K562 (cell line): ENCODE results near the gene CBFA2T3. TPM values are rescaled to one million over a fixed set of nuclear protein-coding genes. Genes with fewer than 3 reads are reported as not detected.

Experiments
- CREB3L1 ChIP-seq: fragments of 450-650 bp; IDR thresholded peaks from 2 replicates; pipeline ENCODE4 v1.6.1; 2014; ENCODE audit warnings: low read depth, mild to moderate bottlenecking, moderate library complexity, borderline replicate concordance
- HNRNPLL ChIP-seq: fragments of 200-400 bp; formaldehyde crosslinking; IDR thresholded peaks from 2 replicates; pipeline ENCODE4 v1.6.1; 2017; ENCODE audit warnings: low read length, low read depth, mild to moderate bottlenecking; ENCODE audit not compliant: poor library complexity, severe bottlenecking
- KDM5B ChIP-seq: fragments of 200-600 bp; sonication (generic); IDR thresholded peaks from 2 replicates; pipeline ENCODE4 v1.6.1; 2012; ENCODE audit warnings: low read depth, mild to moderate bottlenecking, moderate library complexity, low read length, control low read depth, inconsistent platforms; ENCODE audit not compliant: insufficient replicate concordance
- MECOM ChIP-seq: fragments of 250-450 bp; sonication (Bioruptor Pico); IDR thresholded peaks from 2 replicates; pipeline ENCODE4 v1.8.0; 2022; ENCODE audit warnings: inconsistent platforms
- MEIS2 ChIP-seq: fragments of 450-650 bp; IDR thresholded peaks from 2 replicates; pipeline ENCODE4 v1.6.1; 2014; ENCODE audit warnings: mild to moderate bottlenecking; ENCODE audit not compliant: partially characterized antibody
- NFRKB ChIP-seq: fragments of 450-650 bp; IDR thresholded peaks from 2 replicates; pipeline ENCODE4 v1.6.1; 2016; ENCODE audit warnings: low read depth
- PHB2 ChIP-seq: fragments of 450-650 bp; IDR thresholded peaks from 2 replicates; pipeline ENCODE4 v1.6.1; 2017; ENCODE audit warnings: low read depth
- RREB1 ChIP-seq: fragments of 250-450 bp; sonication (Bioruptor Pico); IDR thresholded peaks from 2 replicates; pipeline ENCODE4 v1.4.0; 2020
- ZNF644 ChIP-seq: fragments of 200-800 bp; sonication (Bioruptor generic); IDR thresholded peaks from 2 replicates; pipeline ENCODE4 v1.6.1; 2016; ENCODE audit warnings: low read depth, missing genetic modification characterization, missing compliant biosample characterization
- polyA plus RNA-seq, 8 experiments: library from polyadenylated mRNA; depleted of rRNA in 4 of 8; stranded (reverse) in 5 of 8; unstranded in 3 of 8; fragments of >200 nt; fragmentation: Nextera tagmentation in 2 of 8; fragmentation: Illumina TruSeq in 1 of 8; extraction: Ambion mirVana in 2 of 8; extraction: Trizol in 1 of 8; gene quantifications; 2 replicates each; pipeline versions ENCODE4 v1.2.1 to v1.2.3, GENCODE V29; 2011 to 2014; ENCODE audit warnings: inconsistent platforms in 1 of 8, missing spikeins in 1 of 8
- total RNA-seq, 7 experiments: library from RNA; depleted of rRNA in 6 of 7; stranded (reverse); fragments of >200 nt in 6 of 7; fragmentation: Illumina TruSeq in 2 of 7; extraction: Trizol in 2 of 7; gene quantifications; 2 replicates each; pipeline versions ENCODE4 v1.2.1 to v1.2.3, GENCODE V29; 2011 to 2021; ENCODE audit warnings: low replicate concordance in 1 of 7
- TF ChIP-seq, protein P1 (sequence below): sonication (generic); formaldehyde crosslinking; IDR thresholded peaks from 2 replicates; pipeline ENCODE4 v1.5.0; 2020; ENCODE audit warnings: missing genetic modification reagents
- TF ChIP-seq, protein P2 (sequence below), 3 experiments: fragments of 200-800 bp in 1 of 3; fragments of 250-450 bp in 1 of 3; fragments of 450-650 bp in 1 of 3; sonication (Bioruptor Pico) in 1 of 3; sonication (Bioruptor generic) in 1 of 3; formaldehyde crosslinking in 1 of 3; IDR thresholded peaks; 2 replicates each; pipeline versions ENCODE4 v1.6.1 to v1.8.0; 2016 to 2022; ENCODE audit warnings: mild to moderate bottlenecking in 2 of 3, missing genetic modification characterization in 2 of 3, missing compliant biosample characterization in 1 of 3, moderate library complexity in 1 of 3

The CBFA2T3 gene
- total and polyA plus RNA-seq, 9 of the 15 experiments (the other 6 are each of a cell fraction or from before 2014, with no cell fraction given): 2.3 to 145 (median 6.7) TPM

- 0 out of 2 replicates have a peak, but pooled peaks have one; percentile 23 for TF ChIP-seq RREB1 (CRISPR knock-in tag)
- peak; percentile 78; the same call in 1 of the 2 replicates for TF ChIP-seq ZNF644 (tag)
- TF ChIP-seq HNRNPLL: no peak
- TF ChIP-seq PHB2: no peak
- TF ChIP-seq MEIS2: peak; percentile 60
- peak; percentile 88 for TF ChIP-seq NFRKB
- no peak for TF ChIP-seq MECOM
- TF ChIP-seq CREB3L1: peak; percentile 58; the same call in 1 of the 2 replicates
- TF ChIP-seq KDM5B: peak; percentile 66
- TF ChIP-seq, protein P1, sequence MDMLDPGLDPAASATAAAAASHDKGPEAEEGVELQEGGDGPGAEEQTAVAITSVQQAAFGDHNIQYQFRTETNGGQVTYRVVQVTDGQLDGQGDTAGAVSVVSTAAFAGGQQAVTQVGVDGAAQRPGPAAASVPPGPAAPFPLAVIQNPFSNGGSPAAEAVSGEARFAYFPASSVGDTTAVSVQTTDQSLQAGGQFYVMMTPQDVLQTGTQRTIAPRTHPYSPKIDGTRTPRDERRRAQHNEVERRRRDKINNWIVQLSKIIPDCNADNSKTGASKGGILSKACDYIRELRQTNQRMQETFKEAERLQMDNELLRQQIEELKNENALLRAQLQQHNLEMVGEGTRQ (CRISPR knock-in tag): peak; percentile 66
- TF ChIP-seq, protein P2, sequence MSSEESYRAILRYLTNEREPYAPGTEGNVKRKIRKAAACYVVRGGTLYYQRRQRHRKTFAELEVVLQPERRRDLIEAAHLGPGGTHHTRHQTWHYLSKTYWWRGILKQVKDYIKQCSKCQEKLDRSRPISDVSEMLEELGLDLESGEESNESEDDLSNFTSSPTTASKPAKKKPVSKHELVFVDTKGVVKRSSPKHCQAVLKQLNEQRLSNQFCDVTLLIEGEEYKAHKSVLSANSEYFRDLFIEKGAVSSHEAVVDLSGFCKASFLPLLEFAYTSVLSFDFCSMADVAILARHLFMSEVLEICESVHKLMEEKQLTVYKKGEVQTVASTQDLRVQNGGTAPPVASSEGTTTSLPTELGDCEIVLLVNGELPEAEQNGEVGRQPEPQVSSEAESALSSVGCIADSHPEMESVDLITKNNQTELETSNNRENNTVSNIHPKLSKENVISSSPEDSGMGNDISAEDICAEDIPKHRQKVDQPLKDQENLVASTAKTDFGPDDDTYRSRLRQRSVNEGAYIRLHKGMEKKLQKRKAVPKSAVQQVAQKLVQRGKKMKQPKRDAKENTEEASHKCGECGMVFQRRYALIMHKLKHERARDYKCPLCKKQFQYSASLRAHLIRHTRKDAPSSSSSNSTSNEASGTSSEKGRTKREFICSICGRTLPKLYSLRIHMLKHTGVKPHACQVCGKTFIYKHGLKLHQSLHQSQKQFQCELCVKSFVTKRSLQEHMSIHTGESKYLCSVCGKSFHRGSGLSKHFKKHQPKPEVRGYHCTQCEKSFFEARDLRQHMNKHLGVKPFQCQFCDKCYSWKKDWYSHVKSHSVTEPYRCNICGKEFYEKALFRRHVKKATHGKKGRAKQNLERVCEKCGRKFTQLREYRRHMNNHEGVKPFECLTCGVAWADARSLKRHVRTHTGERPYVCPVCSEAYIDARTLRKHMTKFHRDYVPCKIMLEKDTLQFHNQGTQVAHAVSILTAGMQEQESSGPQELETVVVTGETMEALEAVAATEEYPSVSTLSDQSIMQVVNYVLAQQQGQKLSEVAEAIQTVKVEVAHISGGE (CRISPR knock-in tag; IDR thresholded peaks at IDR 0.05): peak in 1 of 3 experiments; percentile 87; a peak in 2 of 6 replicates
Measured at GRCh38 chr16:88977018-88977811, at the start of gene CBFA2T3 (continued).
